H1 (cell line): Measurements from ENCODE around the gene IFT81. TPM values are rescaled to one million over a fixed set of nuclear protein-coding genes. Genes with fewer than 3 reads are reported as not detected.

Experiments used
- CTCF ChIA-PET: fragments of 300-600 bp; sonication (Branson Sonifier 250); formaldehyde crosslinking; loops from one replicate; lab custom pipeline; 2021; ENCODE audit not compliant: partially characterized antibody; lab: Charles Lee
- POLR2A ChIA-PET: fragments of 300-600 bp; sonication (Branson Sonifier 250); formaldehyde crosslinking; loops from one replicate; lab custom pipeline; 2021; ENCODE audit warnings: inconsistent platforms; ENCODE audit not compliant: partially characterized antibody; lab: Charles Lee
- DNase-seq, 2 experiments: peaks; one replicate each; pipeline versions ENCODE4 v3.0.0 to v3.0.0-alpha.2; 2010 to 2022; ENCODE audit warnings: low spot score in 2 of 2, low read depth in 1 of 2, mixed read lengths in 1 of 2
- FAIRE-seq: peaks from 2 replicates; lab custom pipeline; 2011; peaks lifted over from hg19 to GRCh38; lab: Jason Lieb, UNC
- H2AFZ ChIP-seq: 2 replicates; pipeline ENCODE4 v1.8.1; 2012; ENCODE audit warnings: low read length, inconsistent platforms
- H2AK5ac ChIP-seq: 2 replicates; pipeline ENCODE4 v1.6.1; 2013; ENCODE audit warnings: low read depth, low read length
- H2BK120ac ChIP-seq: replicated peaks from 2 replicates; pipeline ENCODE3; 2013; ENCODE audit warnings: low read depth, low read length, inconsistent platforms
- H2BK12ac ChIP-seq: 2 replicates; pipeline ENCODE4 v1.6.1; 2013; ENCODE audit warnings: low read depth, low read length
- H2BK15ac ChIP-seq: 2 replicates; pipeline ENCODE4 v1.6.1; 2013; ENCODE audit warnings: low read length
- H2BK20ac ChIP-seq: 2 replicates; pipeline ENCODE4 v1.6.1; 2013; ENCODE audit warnings: low read length
- H2BK5ac ChIP-seq: 2 replicates; pipeline ENCODE4 v1.6.1; 2013; ENCODE audit warnings: low read depth, low read length
- H3K14ac ChIP-seq: 2 replicates; pipeline ENCODE4 v1.6.1; 2013; ENCODE audit warnings: inconsistent platforms; ENCODE audit not compliant: insufficient read length
- H3K18ac ChIP-seq: 2 replicates; pipeline ENCODE4 v1.6.1; 2013; ENCODE audit warnings: low read length; ENCODE audit errors: extremely low read depth
- H3K23ac ChIP-seq: 2 replicates; pipeline ENCODE4 v1.6.1; 2013; ENCODE audit warnings: inconsistent platforms; ENCODE audit not compliant: insufficient read length
- H3K23me2 ChIP-seq: 2 replicates; pipeline ENCODE4 v1.6.1; 2013; ENCODE audit warnings: low read depth, low read length
- H3K27ac ChIP-seq: 2 replicates; pipeline ENCODE4 v1.6.1; 2011; ENCODE audit warnings: low read depth, low read length, inconsistent platforms
- H3K27me3 ChIP-seq, 4 experiments: replicated peaks in 1 of 4; 1 replicate in 1 of 4; 2 replicates in 3 of 4; pipeline versions ENCODE4 v1.6.1 to v1.8.1; 2011 to 2013; ENCODE audit warnings: low read length in 3 of 4, mild to moderate bottlenecking in 3 of 4, inconsistent platforms in 2 of 4, mixed read lengths in 2 of 4, moderate library complexity in 1 of 4; ENCODE audit not compliant: control insufficient read depth in 3 of 4, insufficient read depth in 3 of 4; ENCODE audit errors: extremely low read depth in 1 of 4
- H3K36me3 ChIP-seq, 4 experiments: 2 replicates each; pipeline versions ENCODE4 v1.6.1 to v1.8.1; 2011 to 2013; ENCODE audit warnings: mild to moderate bottlenecking in 4 of 4, low read length in 3 of 4, moderate library complexity in 2 of 4, control low read depth in 1 of 4, inconsistent platforms in 1 of 4; ENCODE audit not compliant: insufficient read depth in 4 of 4, control insufficient read depth in 2 of 4
- H3K4ac ChIP-seq: replicated peaks from 2 replicates; pipeline ENCODE3; 2013; ENCODE audit warnings: low read length, low read depth, mixed read lengths, inconsistent platforms; ENCODE audit not compliant: insufficient read length
- H3K4me1 ChIP-seq, 4 experiments: replicated peaks in 1 of 4; 1 replicate in 1 of 4; 2 replicates in 3 of 4; pipeline versions ENCODE4 v1.6.1 to v1.8.1; 2011 to 2013; ENCODE audit warnings: low read length in 3 of 4, inconsistent platforms in 2 of 4, mixed read lengths in 1 of 4; ENCODE audit not compliant: insufficient read depth in 4 of 4, control insufficient read depth in 3 of 4
- H3K4me2 ChIP-seq, 2 experiments: 2 replicates each; pipeline versions ENCODE4 v1.6.1 to v1.8.1; 2011 to 2013; ENCODE audit warnings: low read depth in 2 of 2, low read length in 2 of 2, control low read depth in 1 of 2, inconsistent platforms in 1 of 2, mild to moderate bottlenecking in 1 of 2; ENCODE audit not compliant: insufficient read depth in 1 of 2
- H3K4me3 ChIP-seq, 4 experiments: fragments of 200-600, 300-600 bp in 1 of 4; sonication (generic), shearing (Covaris generic), sonication (Bioruptor Twin) in 1 of 4; 2 replicates each; pipeline versions ENCODE4 v1.5.1 to v1.8.1; 2011 to 2016; ENCODE audit warnings: low read length in 4 of 4, low read depth in 3 of 4, control low read depth in 2 of 4, inconsistent platforms in 2 of 4, mild to moderate bottlenecking in 2 of 4, mixed read lengths in 1 of 4, moderate library complexity in 1 of 4; ENCODE audit not compliant: insufficient read depth in 2 of 4; ENCODE audit errors: extremely low read depth in 1 of 4
- H3K56ac ChIP-seq: replicated peaks from 2 replicates; pipeline ENCODE3; 2013; ENCODE audit warnings: low read depth, mild to moderate bottlenecking, mixed read lengths, low read length, inconsistent platforms; ENCODE audit not compliant: insufficient read length
- H3K79me1 ChIP-seq: 2 replicates; pipeline ENCODE4 v1.6.1; 2013; ENCODE audit warnings: low read depth, low read length, control low read depth
- H3K79me2 ChIP-seq, 2 experiments: 2 replicates each; pipeline versions ENCODE4 v1.6.1 to v1.8.1; 2012 to 2013; ENCODE audit warnings: low read length in 2 of 2, mild to moderate bottlenecking in 2 of 2, inconsistent platforms in 1 of 2; ENCODE audit not compliant: insufficient read depth in 2 of 2, control insufficient read depth in 1 of 2
- H3K9ac ChIP-seq, 4 experiments: replicated peaks in 1 of 4; 1 replicate in 1 of 4; 2 replicates in 3 of 4; pipeline versions ENCODE4 v1.6.1 to v1.8.1; 2011 to 2013; ENCODE audit warnings: low read depth in 3 of 4, low read length in 3 of 4, control low read depth in 2 of 4, mild to moderate bottlenecking in 2 of 4, moderate library complexity in 2 of 4, inconsistent platforms in 1 of 4; ENCODE audit errors: extremely low read depth in 1 of 4
- H3K9me3 ChIP-seq, 2 experiments: 2 replicates each; pipeline versions ENCODE4 v1.6.1 to v1.8.1; 2012 to 2013; ENCODE audit warnings: mild to moderate bottlenecking in 2 of 2, moderate library complexity in 2 of 2, control low read depth in 1 of 2, inconsistent platforms in 1 of 2, low read depth in 1 of 2, low read length in 1 of 2, mixed read lengths in 1 of 2; ENCODE audit not compliant: insufficient read depth in 2 of 2
- H4K20me1 ChIP-seq, 2 experiments: replicated peaks in 1 of 2; 2 replicates each; pipeline versions ENCODE3 to v1.8.1; 2011 to 2013; ENCODE audit warnings: inconsistent platforms in 2 of 2, low read length in 2 of 2, mild to moderate bottlenecking in 1 of 2; ENCODE audit not compliant: insufficient read depth in 2 of 2, control insufficient read depth in 1 of 2
- H4K5ac ChIP-seq: 2 replicates; pipeline ENCODE4 v1.6.1; 2013; ENCODE audit warnings: low read length, low read depth, mixed read lengths, inconsistent platforms; ENCODE audit not compliant: insufficient read length
- H4K8ac ChIP-seq: 2 replicates; pipeline ENCODE4 v1.8.0; 2013; ENCODE audit warnings: mild to moderate bottlenecking, moderate library complexity, low read length, inconsistent platforms; ENCODE audit not compliant: insufficient read depth; ENCODE audit errors: extremely low read depth
- H4K91ac ChIP-seq: replicated peaks from 2 replicates; pipeline ENCODE3; 2013; ENCODE audit warnings: low read length, mixed read lengths, inconsistent platforms; ENCODE audit not compliant: insufficient read length
- ASH2L ChIP-seq: fragments of 200-600, 300-600 bp; sonication (generic); IDR thresholded peaks from one replicate; pipeline ENCODE4 v1.7.1; 2017; ENCODE audit warnings: low read length
- CBX5 ChIP-seq: fragments of 300-800, 300-1000 bp; sonication (generic); IDR thresholded peaks from 2 replicates; pipeline ENCODE4 v1.7.1; 2016; ENCODE audit warnings: antibody characterized with exemption, low read length, low read depth
- CHD1 ChIP-seq: IDR thresholded peaks from 2 replicates; pipeline ENCODE4 v1.6.1; 2012; ENCODE audit warnings: low read depth, low read length, improper control_type of control experiment
- FOSL1 ChIP-seq: IDR thresholded peaks from 2 replicates; pipeline ENCODE4 v1.6.1; 2011; ENCODE audit warnings: mild to moderate bottlenecking, low read depth, low read length, moderate library complexity; ENCODE audit not compliant: insufficient read depth
- POLR2AphosphoS5 ChIP-seq: IDR thresholded peaks from 2 replicates; pipeline ENCODE4 v1.6.1; 2011; ENCODE audit warnings: low read depth, low read length
- POU5F1 ChIP-seq: IDR thresholded peaks from 2 replicates; pipeline ENCODE4 v1.6.1; 2011; ENCODE audit warnings: low read depth, mild to moderate bottlenecking, low read length, moderate library complexity
- RNF2 ChIP-seq: fragments of 200-900, 300-1000 bp; sonication (generic); IDR thresholded peaks from 2 replicates; pipeline ENCODE4 v1.7.1; 2016; ENCODE audit warnings: borderline replicate concordance, low read depth, mild to moderate bottlenecking, antibody characterized with exemption, low read length; ENCODE audit not compliant: poor library complexity, severe bottlenecking; ENCODE audit errors: missing control alignments
- SP2 ChIP-seq: IDR thresholded peaks from 2 replicates; pipeline ENCODE4 v1.6.1; 2012; ENCODE audit warnings: mild to moderate bottlenecking, low read length, inconsistent platforms
- SRF ChIP-seq: IDR thresholded peaks from 2 replicates; pipeline ENCODE4 v1.6.1; 2011; ENCODE audit warnings: mild to moderate bottlenecking, low read depth, low read length, moderate library complexity
- WGBS, 2 experiments: shearing (Covaris generic) in 1 of 2; methylation state at CpG; one replicate each; pipeline versions ENCODE4 v1.1.6 to v1.1.7; 2013 to 2015; ENCODE audit warnings: low lambda C conversion rate in 2 of 2, mixed read lengths in 2 of 2, inconsistent platforms in 1 of 2, low coverage in 1 of 2, missing lambda C conversion rate in 1 of 2; ENCODE audit not compliant: insufficient replicate concordance in 2 of 2, insufficient coverage in 1 of 2, insufficient read length in 1 of 2; ENCODE audit errors: extremely low coverage in 1 of 2, missing lambda C conversion rate in 1 of 2; 5-methylcytosine and 5-hydroxymethylcytosine counted together
- polyA plus RNA-seq, 7 experiments: library from polyadenylated mRNA; depleted of rRNA in 3 of 7; stranded (reverse) in 5 of 7; unstranded in 2 of 7; fragments of >200 nt in 5 of 7; fragments of 200-250 nt in 2 of 7; gene quantifications; 1 replicate in 5 of 7; 2 replicates in 1 of 7; 4 replicates in 1 of 7; pipeline versions ENCODE4 v1.2.1 to v1.2.3, GENCODE V29; 2011 to 2013; ENCODE audit warnings: missing spikeins in 2 of 7, mixed read lengths in 2 of 7
- total RNA-seq: library from RNA; stranded (reverse); fragmentation: NEBNext Ultra II Directional; extraction: Animal tissue kit (Norgen Biotek cat#: 25700); gene quantifications from 2 replicates; pipeline ENCODE4 v1.2.1, GENCODE V29; 2021
- TF ChIP-seq, protein P1 (sequence below), 3 experiments: IDR thresholded peaks; 1 replicate in 2 of 3; 2 replicates in 1 of 3; pipeline versions ENCODE4 v1.5.1 to v1.6.1; 2011; ENCODE audit warnings: low read length in 3 of 3, mild to moderate bottlenecking in 3 of 3, inconsistent platforms in 2 of 3, low read depth in 1 of 3, moderate library complexity in 1 of 3; ENCODE audit not compliant: insufficient read depth in 1 of 3; ENCODE audit errors: control extremely low read depth in 1 of 3
- TF ChIP-seq, protein P2 (sequence below): IDR thresholded peaks from 2 replicates; pipeline ENCODE4 v1.6.1; 2012; ENCODE audit warnings: inconsistent platforms

IFT81 gene
- total and polyA plus RNA-seq, 2 of the 8 experiments (the other 6 are each of a cell fraction or from before 2014, with no cell fraction given): 4.1 to 14.5 TPM

DNA sequence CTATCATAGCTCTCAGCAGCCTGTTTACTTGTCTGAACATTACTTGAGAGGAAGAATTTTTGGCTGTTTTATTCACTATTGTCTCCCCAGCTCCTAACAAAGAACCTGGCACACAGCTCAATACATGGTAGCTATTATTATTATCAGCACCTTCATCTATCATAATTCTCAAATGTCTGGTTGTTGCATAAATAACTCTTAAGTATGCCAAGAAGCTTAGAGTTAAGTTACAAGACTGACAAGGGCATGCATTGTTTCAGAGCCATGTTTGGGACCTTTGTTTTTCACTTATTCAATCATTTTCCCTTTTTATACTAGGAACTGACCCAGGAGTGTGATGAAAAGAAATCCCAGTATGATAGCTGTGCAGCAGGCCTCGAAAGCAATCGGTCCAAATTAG, 79.4 kb downstream of the IFT81 start:
- Histone ChIP-seq H2BK15ac (no peak overlapping the region), H3K9ac (no peak overlapping the region), H3K27me3 (no peaks in the 10 kb centered on the region), H3K23me2 (no peaks in the 10 kb centered on the region), H4K20me1 (no peaks in the 10 kb centered on the region), H3K4me1 (peaks cover 0 to 7% (median 4%) of the 10 kb centered on the region in 4 experiments; a peak in 4 of 7 replicates), H3K79me2 (no peaks in the 10 kb centered on the region), H3K9me3 (no peaks in the 10 kb centered on the region), H3K79me1 (no peaks in the 10 kb centered on the region), H3K23ac (no peak overlapping the region), H3K4me2 (no peak overlapping the region), H2AK5ac (no peak overlapping the region), H3K56ac (no peak overlapping the region), H3K18ac (no peak overlapping the region), H2AFZ (no peak overlapping the region), H3K4ac (no peak overlapping the region), H2BK5ac (no peak overlapping the region), H2BK120ac (no peak overlapping the region), H4K91ac (no peak overlapping the region), H3K14ac (no peak overlapping the region), H4K8ac (no peak overlapping the region), H2BK12ac (no peak overlapping the region), H4K5ac (no peak overlapping the region), H3K36me3 (peaks cover 0 to 21% (median 4%) of the 10 kb centered on the region in 4 experiments; a peak in 3 of 8 replicates), H2BK20ac (no peak overlapping the region), H3K27ac (no peak overlapping the region), H3K4me3 (no peak overlapping the region)
- DNase-seq (no peak), FAIRE-seq (no peak)
- 97% methylated on average over 2 of the region's 2 CpGs; no CpG with 5 or more reads in 1 of the 2 experiments for WGBS, 2 experiments
- ChIA-PET CTCF (interaction anchor here (1.4 kb wide), 2 partner anchors 20 to 102 kb away, joined by 3 to 4 read pairs; no protein-coding TSS in a partner anchor), POLR2A (interaction anchor here (0.6 to 0.7 kb wide), 2 partner anchors 13 to 161 kb away, joined by 3 read pairs; no protein-coding TSS in a partner anchor)
- TF ChIP-seq CBX5 (no peak), SP2 (no peak), ASH2L (no peak), CHD1 (no peak), FOSL1 (no peak), POU5F1 (no peak), SRF (no peak), RNF2 (no peak), POLR2AphosphoS5 (no peak)
- TF ChIP-seq, protein P1, sequence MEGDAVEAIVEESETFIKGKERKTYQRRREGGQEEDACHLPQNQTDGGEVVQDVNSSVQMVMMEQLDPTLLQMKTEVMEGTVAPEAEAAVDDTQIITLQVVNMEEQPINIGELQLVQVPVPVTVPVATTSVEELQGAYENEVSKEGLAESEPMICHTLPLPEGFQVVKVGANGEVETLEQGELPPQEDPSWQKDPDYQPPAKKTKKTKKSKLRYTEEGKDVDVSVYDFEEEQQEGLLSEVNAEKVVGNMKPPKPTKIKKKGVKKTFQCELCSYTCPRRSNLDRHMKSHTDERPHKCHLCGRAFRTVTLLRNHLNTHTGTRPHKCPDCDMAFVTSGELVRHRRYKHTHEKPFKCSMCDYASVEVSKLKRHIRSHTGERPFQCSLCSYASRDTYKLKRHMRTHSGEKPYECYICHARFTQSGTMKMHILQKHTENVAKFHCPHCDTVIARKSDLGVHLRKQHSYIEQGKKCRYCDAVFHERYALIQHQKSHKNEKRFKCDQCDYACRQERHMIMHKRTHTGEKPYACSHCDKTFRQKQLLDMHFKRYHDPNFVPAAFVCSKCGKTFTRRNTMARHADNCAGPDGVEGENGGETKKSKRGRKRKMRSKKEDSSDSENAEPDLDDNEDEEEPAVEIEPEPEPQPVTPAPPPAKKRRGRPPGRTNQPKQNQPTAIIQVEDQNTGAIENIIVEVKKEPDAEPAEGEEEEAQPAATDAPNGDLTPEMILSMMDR (IDR thresholded peaks at IDR 0.05; ENCODE audit: control extremely low read depth in 1 of 3, insufficient read depth in 1 of 3, low read depth in 1 of 3, low read length in 3 of 3): no peak
- TF ChIP-seq, protein P2, sequence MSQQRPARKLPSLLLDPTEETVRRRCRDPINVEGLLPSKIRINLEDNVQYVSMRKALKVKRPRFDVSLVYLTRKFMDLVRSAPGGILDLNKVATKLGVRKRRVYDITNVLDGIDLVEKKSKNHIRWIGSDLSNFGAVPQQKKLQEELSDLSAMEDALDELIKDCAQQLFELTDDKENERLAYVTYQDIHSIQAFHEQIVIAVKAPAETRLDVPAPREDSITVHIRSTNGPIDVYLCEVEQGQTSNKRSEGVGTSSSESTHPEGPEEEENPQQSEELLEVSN: no peak
